HG03175 (cell line): ENCODE data around the gene TREML4.

Source experiments
- ATAC-seq: cut with Tn5 transposase; IDR thresholded peaks from one replicate; pipeline ENCODE4 v1.9.1; 2021; ENCODE audit warnings: mild to moderate bottlenecking, moderate library complexity; ENCODE audit not compliant: unreplicated experiment

Gene TREML4

DNA sequence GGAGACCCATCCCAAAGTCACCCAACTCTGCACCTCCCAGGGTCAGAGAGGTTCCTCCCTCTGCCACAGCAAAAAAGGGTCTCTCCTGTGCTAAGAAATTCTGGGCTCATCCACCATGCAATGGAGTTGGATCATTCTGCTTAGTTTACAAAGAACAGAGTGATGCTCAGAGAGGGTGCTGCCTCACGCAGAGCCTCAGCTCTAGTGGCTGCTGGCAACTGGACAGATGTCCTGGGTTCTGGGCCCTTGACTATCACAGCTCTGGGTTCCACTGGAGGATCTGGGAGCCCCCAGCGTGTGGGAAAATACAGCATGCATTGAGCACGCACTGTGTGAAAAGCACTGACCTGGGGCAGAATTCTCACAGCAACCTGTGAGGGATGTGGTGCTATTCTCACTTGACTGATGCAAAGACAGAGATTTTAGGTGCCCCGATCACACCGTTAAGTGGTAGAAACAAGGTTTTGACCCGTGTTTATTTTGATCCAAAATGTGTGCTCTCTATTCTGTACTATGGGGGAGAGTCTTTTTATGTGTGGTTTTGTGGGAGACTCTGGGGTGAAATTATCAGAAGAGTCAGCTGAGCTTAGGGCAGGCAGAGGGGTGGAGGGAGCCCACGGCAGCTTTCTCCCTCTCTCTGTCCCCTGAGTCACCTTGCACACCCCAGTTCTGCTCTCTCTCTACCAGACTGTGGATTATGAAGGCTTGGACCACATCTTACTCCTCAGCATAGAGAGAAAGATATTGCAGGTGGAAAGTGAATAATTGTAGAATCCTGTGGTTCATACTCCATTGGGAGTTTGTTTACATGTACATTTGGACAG is 19.9 kb downstream of the TREML4 start:
- no peak for ATAC-seq

DNA sequence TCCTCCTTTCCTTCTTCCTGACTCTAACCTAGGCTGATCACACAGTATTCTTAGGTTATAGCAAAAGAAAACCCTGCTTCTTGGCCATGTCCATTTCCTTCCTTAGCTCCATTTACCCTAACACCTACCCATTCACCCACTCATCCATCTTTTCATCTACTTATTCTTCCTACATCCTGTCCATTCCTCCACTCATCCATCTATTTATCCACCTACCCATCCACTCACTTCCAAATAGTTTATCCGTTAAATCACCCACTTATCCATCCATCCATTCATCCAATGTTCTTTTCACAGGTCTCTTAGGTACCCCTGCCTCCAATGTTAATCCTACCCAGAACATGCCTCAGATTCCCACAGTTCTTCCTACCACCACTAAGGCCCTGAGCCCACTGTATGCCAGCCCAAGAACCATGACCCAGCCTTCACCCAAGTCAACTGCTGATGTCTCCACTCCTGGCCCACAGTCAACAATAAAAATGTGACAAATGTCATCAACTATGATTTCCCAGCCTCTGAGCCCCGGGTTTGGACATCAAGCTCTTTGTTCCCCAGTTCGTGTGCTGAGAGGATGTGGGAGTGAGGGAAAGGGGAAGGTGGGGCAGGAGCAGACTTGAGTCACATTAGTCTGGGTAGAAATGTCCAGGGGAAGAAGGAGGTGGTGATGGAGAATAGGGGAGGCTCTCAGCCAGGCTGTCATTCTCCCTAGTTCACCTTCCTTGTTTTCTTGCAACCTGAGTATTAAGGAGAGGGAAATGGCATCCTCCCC is 24.4 kb downstream of the TREML4 start:
- no peak for ATAC-seq

DNA sequence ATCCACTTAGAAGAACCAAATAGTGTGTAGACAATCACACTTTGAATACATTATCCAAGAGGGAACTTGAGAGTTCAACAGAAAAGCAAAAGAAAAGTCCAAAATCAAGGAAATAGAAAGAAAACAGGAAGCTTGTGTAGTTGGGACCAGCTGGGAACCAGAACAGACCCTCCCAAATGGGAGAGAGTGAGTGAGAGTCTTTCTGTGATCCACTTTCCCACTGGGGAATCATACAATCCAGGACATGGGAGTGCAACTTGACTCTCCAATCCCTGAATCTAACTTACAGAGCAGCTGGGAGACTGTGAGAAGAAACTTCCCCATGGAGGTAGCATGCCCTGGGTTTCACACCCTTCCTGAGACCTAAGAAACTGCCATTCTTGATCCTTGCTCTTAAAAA is 27.0 kb downstream of the TREML4 start:
- no peak for ATAC-seq

DNA sequence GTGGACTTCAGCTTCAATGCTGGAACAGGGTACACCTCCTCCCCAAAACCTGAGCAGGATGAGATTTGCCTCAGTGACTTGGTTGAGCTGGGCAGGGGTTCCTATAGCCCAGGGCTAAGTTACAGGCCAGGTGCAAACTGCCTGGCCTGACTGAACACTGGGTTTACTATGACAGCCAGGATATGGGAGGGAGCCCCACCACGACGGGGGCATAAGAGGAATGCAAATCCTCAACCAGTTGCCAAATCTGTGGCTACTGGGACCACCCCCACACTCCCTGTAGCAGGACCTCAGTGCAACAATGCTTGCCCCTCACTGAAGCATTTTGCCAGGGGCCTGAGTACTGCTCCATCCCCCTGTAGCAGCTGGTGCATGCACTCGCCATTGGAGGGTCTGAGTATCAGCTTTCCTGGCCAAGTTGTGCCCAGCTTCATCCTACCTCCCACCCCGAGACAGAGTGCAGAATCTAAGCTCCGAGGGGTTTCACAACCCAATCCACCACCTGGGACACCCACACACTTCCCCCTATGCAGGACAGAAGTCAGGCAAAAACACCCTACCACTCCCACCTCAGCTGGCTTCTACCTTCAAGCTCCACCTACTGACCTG is 27.6 kb downstream of the TREML4 start:
- ATAC-seq: no peak

DNA sequence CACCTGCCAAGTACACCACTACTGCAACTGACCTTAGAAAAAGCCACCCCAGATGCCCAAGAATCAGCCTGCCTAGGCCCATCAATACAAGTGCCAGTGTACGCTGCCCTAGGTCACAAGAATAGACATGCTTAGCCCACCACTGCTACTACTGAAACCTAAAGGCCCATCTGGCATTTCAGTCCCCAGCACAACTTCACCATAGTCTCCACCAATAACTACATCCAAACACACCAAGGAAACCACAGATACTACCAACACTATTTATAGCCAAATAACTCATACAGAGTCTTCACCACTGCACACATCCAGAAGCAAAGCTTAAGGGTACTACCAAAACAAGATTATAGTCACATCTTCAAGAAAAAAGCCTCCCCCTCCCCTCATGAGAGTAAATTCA is 28.2 kb downstream of the TREML4 start:
- ATAC-seq: peak; percentile 68

DNA sequence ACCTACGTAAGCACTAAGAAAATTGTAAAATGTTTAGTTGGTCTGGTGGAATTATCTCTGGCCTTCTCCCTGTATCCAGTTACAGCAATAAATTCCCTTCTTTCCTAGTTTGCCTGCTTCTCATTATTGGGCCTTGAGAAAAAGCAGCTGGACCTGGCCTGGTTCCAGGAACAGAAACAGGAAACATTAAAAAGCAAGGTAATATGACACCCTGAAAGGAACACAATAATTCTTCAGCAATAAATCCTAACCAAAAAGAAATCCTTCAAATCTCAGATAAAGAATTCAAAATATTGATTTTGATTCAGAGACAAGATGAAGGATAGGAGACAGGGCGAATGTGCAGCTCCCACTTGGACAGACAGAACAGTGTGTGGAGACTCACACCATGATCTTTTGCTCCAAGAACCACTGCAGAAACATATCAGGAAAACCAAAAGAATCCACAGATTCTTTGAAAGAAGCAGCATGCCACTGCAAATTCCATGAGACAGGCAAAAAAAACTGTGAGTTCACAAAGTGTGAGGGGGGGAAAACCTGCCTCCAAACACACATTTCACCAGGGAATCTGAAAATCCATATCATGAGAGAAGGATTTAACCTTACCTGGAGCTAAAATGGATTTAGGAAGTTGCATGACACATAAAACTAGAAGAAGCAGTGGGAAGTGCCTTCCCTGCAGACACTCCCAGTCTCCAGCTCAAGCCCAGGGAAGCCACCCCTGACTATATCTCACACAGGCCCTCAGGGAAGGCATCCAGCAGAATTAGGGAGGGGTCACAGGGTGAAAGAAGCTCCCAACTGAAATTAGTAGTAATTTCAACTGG is 29.4 kb downstream of the TREML4 start:
- no peak for ATAC-seq

GRCh38 chr6:41258196-41258493 is 30.0 kb downstream of the TREML4 start:
- no peak for ATAC-seq

- no peak for ATAC-seq
Observed at GRCh38 chr6:41262401-41262800, 34.3 kb downstream of the TREML4 start.

- ATAC-seq: no peak
Observed at GRCh38 chr6:41263267-41263666, 35.1 kb downstream of the TREML4 start.

DNA sequence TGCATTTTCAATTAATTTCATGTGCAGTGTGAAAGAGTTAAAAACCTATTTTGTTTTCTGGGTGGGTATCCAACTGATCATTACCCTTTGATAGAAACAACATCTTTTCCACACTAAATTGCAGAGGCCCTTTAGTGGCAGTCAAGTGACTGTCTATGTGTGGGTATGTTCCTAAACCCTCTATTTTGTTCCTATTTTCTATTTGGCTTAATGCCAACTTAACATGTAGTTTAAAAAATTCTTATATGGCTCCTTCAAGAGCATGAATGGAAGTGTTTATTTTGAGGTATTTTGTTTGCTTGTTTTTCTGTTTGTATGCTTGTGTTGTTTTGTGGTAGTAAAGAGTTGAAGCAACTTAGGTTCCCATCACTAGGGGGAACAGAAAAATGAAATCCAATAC is 38.4 kb downstream of the TREML4 start:
- no peak for ATAC-seq

- ATAC-seq: no peak
Observed at GRCh38 chr6:41268478-41268877, 40.3 kb downstream of the TREML4 start.

GRCh38 chr6:41269166-41269565 is 41.0 kb downstream of the TREML4 start:
- ATAC-seq: no peak

- no peak for ATAC-seq
Observed at GRCh38 chr6:41269716-41270115, 41.6 kb downstream of the TREML4 start.

DNA sequence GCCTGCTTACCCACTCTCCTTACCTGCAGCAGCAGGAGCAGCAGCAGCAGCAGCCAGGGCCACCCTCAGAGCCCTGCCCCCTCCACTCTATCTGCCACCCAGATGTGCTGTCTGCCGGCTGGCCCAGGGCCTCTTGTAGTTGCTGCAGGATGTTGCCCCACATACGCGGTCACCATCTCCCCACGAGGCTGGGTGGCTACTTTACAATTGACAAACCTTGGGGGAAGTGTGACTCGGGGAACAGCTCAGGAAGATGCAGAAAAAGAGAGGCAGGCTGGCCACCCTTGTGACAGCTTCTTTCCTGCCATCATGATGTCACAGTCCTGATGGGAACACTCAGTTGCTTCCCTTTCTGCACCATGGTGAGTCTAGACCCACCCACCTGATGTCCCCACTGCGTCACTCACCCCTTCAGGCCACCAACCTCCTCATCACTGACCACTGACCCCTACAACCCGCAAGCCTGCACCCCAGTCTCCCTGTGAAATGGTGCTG is 43.8 kb downstream of the TREML4 start:
- ATAC-seq: no peak

DNA sequence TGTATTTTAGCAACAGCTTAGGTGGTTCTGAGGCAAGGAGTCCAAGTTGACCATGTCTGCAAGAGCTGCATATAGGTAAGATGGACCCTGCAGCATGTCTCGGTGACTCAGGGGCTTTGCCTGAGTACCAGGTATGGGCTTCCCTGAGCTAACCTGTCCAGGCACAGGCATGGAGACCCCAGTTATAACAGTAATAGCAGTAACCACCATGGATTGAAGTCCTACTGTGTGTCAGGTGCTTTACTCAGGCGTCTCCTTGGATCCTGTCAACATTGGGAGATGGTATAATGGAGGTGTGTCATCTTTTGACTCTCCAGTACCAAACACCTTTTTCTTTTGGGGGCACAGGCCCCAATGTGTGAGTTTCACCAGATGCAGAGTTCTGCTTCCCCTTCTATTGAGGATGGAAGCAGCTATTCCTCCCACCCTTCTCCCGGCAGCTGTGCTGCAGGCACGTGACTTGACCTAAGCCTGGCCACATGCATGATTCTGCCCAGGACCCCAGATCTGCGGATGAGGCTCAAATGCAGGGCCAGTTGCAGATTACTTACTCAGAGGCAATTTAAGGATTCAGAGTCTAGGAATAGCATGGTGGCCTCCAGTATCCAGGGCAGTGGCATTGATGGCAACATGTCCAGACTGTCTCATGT is 44.6 kb downstream of the TREML4 start:
- ATAC-seq: no peak

DNA sequence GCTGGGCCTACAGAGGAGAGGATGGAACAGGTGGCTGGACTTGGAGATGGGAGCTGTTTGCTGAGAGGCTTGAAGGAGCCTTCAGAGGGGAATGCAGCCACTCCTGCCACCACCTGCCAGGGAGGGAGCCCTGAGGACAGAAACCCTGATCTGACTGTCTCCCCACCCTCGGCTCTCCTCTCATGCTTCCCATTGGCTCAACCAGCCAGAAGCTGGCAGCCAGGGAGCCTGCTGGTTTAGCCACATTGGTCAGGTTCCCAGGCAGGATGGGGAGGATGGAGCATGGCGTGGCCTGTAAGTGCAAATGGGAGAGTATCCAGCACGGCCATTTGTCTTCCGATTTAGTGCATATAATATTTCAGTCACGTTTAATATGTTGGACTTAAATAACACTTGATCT is 45.6 kb downstream of the TREML4 start:
- ATAC-seq: no peak

- no peak for ATAC-seq
Observed at GRCh38 chr6:41274256-41274655, 46.1 kb downstream of the TREML4 start.

- no peak for ATAC-seq
Observed at GRCh38 chr6:41275489-41275888, 47.3 kb downstream of the TREML4 start.

DNA sequence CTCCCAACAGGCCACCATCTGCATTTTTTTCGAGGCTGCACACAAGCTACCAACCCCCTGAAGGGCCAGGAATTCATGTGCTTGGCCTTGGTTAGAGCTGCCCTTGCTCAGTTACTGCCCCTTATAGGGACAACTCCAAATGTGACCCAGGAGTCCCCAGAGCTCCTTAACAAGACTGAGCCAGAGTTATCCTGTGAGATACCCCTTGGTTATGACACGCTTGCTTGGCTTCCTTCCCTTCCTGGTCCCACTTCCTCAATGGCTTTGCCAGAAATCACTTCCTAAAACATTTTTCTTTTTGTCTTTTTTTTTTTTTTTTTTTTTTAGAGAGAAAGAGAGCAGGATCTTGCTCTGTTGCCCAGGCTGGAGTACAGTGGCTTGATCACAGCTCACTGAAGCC is 49.5 kb downstream of the TREML4 start:
- no peak for ATAC-seq

- no peak for ATAC-seq
Observed at GRCh38 chr6:41278699-41279405, 50.7 kb downstream of the TREML4 start.
